ENCODE results near the gene PLEKHM2. TPM values are rescaled to one million over a fixed set of nuclear protein-coding genes. Genes with fewer than 3 reads are reported as not detected.

The PLEKHM2 gene
- total and polyA plus RNA-seq, 12 donors = 63.7 to 106 (median 76.7) TPM

DNA sequence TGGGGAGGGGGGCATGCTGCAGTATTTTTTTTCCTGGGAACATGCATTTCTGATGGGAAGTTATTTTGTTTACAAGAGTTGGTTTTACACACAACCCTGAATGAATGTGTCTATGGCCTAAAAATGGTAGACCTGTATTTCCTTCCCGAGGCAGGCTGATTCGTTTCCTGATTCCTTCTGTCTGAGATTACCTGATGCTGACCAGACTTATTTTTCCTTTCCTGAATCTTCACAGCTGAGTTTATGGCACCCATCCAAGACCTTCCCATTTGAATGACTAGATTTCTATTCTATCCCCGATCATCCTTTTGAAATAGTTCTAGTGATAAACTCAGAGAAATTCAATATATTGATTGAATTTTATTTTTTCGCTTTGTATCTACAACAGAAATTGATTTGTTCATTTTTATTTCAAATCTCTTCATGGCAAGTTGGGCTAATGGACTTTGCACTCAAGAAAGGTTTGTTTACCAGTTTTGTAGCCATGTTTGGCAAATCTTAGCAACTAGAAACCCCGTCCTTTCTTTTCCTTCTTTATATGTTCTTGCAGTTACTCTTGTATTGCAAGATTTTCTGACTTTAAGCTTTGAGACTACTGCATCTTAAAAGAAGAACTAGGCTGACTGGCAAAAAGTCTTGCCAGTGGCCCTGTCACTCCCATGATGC, 15.9 kb upstream of the PLEKHM2 start:
- ATAC-seq (no peak), DNase-seq (no peak)
- WGBS, 2 donors = 48 to 58% methylated on average over 5 of the region's 5 CpGs
- TF ChIP-seq, protein P1, sequence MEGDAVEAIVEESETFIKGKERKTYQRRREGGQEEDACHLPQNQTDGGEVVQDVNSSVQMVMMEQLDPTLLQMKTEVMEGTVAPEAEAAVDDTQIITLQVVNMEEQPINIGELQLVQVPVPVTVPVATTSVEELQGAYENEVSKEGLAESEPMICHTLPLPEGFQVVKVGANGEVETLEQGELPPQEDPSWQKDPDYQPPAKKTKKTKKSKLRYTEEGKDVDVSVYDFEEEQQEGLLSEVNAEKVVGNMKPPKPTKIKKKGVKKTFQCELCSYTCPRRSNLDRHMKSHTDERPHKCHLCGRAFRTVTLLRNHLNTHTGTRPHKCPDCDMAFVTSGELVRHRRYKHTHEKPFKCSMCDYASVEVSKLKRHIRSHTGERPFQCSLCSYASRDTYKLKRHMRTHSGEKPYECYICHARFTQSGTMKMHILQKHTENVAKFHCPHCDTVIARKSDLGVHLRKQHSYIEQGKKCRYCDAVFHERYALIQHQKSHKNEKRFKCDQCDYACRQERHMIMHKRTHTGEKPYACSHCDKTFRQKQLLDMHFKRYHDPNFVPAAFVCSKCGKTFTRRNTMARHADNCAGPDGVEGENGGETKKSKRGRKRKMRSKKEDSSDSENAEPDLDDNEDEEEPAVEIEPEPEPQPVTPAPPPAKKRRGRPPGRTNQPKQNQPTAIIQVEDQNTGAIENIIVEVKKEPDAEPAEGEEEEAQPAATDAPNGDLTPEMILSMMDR (IDR thresholded peaks at IDR 0.05) = no peak
- intact Hi-C loops (cut with DNase I) = loop anchor here in 1 of 10 donors (10.0 kb wide), 1 partner anchor 57 kb away; no protein-coding TSS in a partner anchor
- Histone ChIP-seq H3K4me3 (no peak overlapping the region), H3K36me3 (no peaks in the 10 kb centered on the region), H3K27ac (no peak overlapping the region), H3K9me3 (no peaks in the 10 kb centered on the region), H3K4me1 (peaks cover 0 to 15% (median 5%) of the 10 kb centered on the region in 9 donors), H3K27me3 (no peaks in the 10 kb centered on the region)

DNA sequence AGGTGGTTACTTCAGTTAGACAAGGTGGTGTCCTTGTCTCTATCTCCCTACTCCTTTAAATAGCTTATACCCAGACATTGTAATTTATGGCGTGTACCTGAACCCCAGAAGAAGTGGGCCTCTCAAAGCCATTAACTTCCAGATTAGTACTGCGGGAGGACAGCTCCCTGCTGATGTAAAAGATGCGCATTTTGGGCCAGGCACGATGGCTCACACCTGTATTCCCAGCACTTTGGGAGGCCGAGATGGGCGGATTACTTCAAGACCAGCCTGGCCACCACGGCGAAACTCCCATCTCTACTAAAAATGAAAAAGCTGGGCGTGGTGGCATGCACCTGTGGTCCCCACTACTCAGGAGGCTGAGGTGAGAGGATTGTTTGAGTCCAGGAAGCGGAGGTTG, 15.0 kb upstream of the PLEKHM2 start:
- H3K27me3 ChIP-seq = no peaks in the 10 kb centered on the region
- no peak for ATAC-seq
- H3K9me3 ChIP-seq = no peaks in the 10 kb centered on the region
- DNase-seq = no peak
- TF ChIP-seq, protein P1 (IDR thresholded peaks at IDR 0.05) = no peak
- WGBS, 2 donors = 89 to 91% methylated on average over 10 of the region's 10 CpGs
- intact Hi-C loops (cut with DNase I) = loop anchor here in 1 of 10 donors (10.0 kb wide), 1 partner anchor 56 kb away; no protein-coding TSS in a partner anchor
- no peak overlapping the region for H3K4me3 ChIP-seq
- H3K27ac ChIP-seq = no peak overlapping the region
- no peaks in the 10 kb centered on the region for H3K36me3 ChIP-seq
- H3K4me1 ChIP-seq = peaks cover 0 to 15% (median 5%) of the 10 kb centered on the region in 9 donors

DNA sequence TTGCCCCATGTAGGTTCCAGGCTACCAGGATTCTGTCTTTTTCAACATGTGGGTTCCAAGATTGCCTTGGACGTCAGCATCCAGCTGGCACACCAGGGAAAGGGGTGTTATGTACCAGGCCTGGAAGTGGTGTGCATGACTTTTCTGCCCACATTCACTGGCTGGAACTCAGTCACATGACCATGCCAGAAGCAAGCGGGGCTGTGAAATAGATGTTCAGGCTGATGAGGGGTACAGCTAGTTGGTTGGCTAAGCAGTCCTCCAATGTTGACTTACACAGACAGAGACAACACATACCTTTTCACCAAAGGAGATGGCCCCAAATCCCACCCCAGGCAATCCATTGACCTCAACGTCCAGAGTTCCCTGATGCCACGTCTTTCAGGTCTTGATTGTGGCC, 14.3 kb upstream of the PLEKHM2 start:
- Histone ChIP-seq H3K4me3 (no peak overlapping the region), H3K27me3 (no peaks in the 10 kb centered on the region), H3K9me3 (no peaks in the 10 kb centered on the region), H3K36me3 (no peaks in the 10 kb centered on the region), H3K27ac (no peak overlapping the region), H3K4me1 (peaks cover 0 to 15% (median 8%) of the 10 kb centered on the region in 9 donors)
- WGBS, 2 donors = 66 to 75% methylated on average over 4 of the region's 4 CpGs
- TF ChIP-seq, protein P1 (IDR thresholded peaks at IDR 0.05) = no peak
- DNase-seq (no peak), ATAC-seq (no peak)
- intact Hi-C loops (cut with DNase I) = loop anchor here in 1 of 10 donors (10.0 kb wide), 1 partner anchor 55 kb away; no protein-coding TSS in a partner anchor

DNA sequence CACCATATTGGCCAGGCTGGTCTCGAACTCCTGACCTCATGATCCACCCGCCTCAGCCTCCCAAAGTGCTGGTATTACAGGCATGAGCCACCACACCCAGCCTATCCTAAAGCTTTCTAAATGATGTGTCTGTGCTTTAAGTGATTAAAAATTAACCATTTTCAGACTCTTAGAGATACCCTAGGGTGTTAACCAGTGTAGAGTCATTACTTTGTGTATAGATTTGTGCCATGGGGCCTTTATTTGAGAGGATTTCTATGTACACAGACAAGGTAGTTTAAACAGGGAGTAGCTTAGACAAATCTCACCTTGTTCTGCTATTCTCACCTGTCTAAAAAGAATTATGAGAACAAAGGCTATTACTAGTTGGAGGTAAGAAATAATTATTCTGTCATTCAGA, 12.7 kb upstream of the PLEKHM2 start:
- Histone ChIP-seq H3K36me3 (no peaks in the 10 kb centered on the region), H3K27me3 (no peaks in the 10 kb centered on the region), H3K9me3 (no peaks in the 10 kb centered on the region), H3K4me1 (peaks cover 0 to 17% (median 8%) of the 10 kb centered on the region in 9 donors), H3K27ac (no peak overlapping the region), H3K4me3 (no peak overlapping the region)
- ATAC-seq = no peak
- intact Hi-C loops (cut with DNase I) = no loop called here
- no peak for DNase-seq
- TF ChIP-seq, protein P1 (IDR thresholded peaks at IDR 0.05) = no peak
- whole genome bisulfite sequencing, 2 donors = 95 to 100% methylated on average over 2 of the region's 2 CpGs
